RWPE1 (cell line): ENCODE measurements around the gene USE1.

Experiments
- CTCF ChIA-PET: fragments of 350-600 bp; sonication (Branson Sonifier 250); formaldehyde crosslinking; extraction: SDS; loops from one replicate; lab custom pipeline; 2021; lab: Yijun Ruan, JAX
- POLR2A ChIA-PET: fragments of 400-600 bp; formaldehyde crosslinking; extraction: SDS; loops from one replicate; lab custom pipeline; 2020; ENCODE audit warnings: antibody characterized with exemption; ENCODE audit not compliant: low non-redundant PET; lab: Yijun Ruan, JAX
- DNase-seq: peaks from one replicate; pipeline ENCODE4 v3.0.0; 2012; ENCODE audit warnings: low spot score
- H3K27ac ChIP-seq: fragments of 450-650 bp; 2 replicates; pipeline ENCODE4 v1.5.1; 2017
- TF ChIP-seq, protein P1 (sequence below): fragments of 450-650 bp; conservative IDR thresholded peaks from 2 replicates; pipeline ENCODE4 v1.5.1; 2017; ENCODE audit warnings: low read depth, mild to moderate bottlenecking

The USE1 gene

DNA sequence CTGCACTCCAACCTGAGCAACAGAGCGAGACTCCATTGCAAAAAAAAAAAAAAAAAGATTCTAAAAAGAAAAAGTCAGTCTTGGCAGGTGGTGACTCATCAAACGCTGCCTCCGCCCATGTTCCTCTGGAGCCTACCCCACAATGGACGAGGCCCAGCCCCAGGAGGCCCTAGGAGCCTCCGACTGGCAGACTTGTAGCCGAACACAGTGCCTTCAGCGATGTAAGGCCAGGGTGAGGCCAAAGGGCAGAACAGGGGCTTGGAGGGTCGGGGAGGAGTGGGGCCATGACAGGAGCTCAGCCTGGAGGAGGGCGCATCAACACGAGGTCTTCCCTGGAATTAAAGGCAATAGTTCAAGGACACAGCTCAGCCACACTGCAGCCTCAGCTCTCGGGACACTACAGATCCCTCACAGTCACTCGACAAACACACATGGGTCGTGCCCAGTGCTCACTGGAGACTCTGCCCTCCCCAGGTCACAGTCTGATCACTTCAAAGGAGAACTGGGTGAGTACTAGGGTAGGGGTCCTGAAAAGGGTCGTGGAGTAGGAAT, 5.1 kb downstream of the USE1 start:
- TF ChIP-seq, protein P1, sequence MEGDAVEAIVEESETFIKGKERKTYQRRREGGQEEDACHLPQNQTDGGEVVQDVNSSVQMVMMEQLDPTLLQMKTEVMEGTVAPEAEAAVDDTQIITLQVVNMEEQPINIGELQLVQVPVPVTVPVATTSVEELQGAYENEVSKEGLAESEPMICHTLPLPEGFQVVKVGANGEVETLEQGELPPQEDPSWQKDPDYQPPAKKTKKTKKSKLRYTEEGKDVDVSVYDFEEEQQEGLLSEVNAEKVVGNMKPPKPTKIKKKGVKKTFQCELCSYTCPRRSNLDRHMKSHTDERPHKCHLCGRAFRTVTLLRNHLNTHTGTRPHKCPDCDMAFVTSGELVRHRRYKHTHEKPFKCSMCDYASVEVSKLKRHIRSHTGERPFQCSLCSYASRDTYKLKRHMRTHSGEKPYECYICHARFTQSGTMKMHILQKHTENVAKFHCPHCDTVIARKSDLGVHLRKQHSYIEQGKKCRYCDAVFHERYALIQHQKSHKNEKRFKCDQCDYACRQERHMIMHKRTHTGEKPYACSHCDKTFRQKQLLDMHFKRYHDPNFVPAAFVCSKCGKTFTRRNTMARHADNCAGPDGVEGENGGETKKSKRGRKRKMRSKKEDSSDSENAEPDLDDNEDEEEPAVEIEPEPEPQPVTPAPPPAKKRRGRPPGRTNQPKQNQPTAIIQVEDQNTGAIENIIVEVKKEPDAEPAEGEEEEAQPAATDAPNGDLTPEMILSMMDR = no peak
- ChIA-PET POLR2A (interaction anchor here (0.6 kb wide), 1 partner anchor 66 kb away, joined by 3 read pairs; no protein-coding TSS in a partner anchor), CTCF (interaction anchor here (0.6 to 0.9 kb wide), 2 partner anchors 22 to 435 kb away, joined by 3 to 4 read pairs; no protein-coding TSS in a partner anchor)
- H3K27ac ChIP-seq = peak overlapping the region; percentile 72
- DNase-seq = peak; percentile 61

DNA sequence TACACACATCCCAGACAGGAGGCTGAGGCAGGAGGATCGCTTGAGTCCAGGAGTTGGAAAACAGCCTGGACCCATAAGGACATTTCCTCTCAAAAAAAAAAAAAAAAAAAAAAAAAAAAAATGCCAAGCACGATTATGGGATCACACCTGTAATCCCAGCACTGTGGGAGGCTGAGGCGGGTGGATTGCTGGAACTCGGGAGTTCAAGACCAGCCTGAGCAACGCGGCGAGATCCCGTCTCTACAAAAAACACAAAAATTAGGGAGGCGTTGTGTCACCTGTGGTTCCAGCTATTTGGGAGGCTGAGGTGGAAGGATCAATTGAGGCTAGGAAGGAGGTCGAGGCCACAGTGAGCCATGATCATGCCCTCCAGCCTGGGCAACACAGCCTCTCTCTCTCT, 9.9 kb downstream of the USE1 start:
- TF ChIP-seq, protein P1 = no peak
- DNase-seq = no peak
- POLR2A ChIA-PET = interaction anchor here (2.1 kb wide), 1 partner anchor 10 kb away, joined by 9 read pairs; the partner anchor contains the start of gene USE1
- H3K27ac ChIP-seq = peak overlapping the region; percentile 92
- CTCF ChIA-PET = no interaction called here

DNA sequence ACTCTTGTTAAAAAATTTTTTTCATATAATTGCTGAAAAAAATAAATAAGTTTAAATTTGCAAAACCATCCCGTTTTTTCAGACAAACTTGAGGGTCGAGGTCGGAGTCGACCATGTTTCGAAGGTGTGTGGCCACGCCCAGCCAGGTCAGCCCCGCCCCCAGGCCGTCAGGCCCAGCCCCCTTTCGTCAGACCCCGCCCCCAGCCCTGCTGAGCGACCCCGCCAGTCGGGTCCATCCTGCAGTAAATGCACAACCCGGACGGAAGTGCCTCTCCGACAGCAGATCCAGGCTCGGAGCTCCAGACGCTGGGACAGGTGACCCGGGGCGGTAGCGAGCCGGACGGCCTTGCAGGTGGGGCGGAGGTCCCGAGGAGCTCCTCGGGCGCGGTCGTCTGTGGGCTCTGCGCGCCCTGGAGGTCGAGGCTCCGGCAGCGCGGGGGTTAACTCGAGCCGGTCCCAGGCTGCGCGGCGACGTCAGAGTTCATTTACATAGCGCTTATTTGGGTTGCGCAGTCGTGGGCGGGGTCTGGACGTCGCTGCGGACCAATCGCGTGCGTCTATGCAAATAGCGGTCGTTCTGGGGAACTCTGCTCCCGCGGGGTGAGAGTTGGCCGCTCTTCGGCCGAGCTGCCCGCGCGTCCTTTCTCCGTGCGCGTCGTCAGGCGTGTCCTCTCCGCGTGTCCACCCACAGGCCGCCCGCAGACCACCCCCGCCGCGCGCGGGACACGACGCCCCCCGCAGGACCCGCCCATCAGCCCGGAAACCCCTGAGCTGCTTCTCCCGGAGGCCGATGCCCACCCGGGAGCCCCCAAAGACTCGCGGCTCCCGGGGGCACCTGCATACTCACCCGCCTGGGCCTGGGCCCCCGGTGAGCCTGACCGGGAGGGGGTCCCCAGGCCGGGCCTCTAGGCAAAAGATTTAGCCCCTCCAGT, 11.1 kb downstream of the USE1 start, which contains the start of gene OCEL1:
OCEL1 (plus strand) TSS at position 225 of the 932 bp plus-strand sequence; CDS start at position 247, 22 bp downstream.
- H3K27ac ChIP-seq = peak within 1 kb of the TSS; percentile 92
- CTCF ChIA-PET = interaction anchor here (0.6 to 1.4 kb wide), 4 partner anchors 9 to 56 kb away, joined by 3 to 6 read pairs (median 4); no protein-coding TSS in a partner anchor

DNA sequence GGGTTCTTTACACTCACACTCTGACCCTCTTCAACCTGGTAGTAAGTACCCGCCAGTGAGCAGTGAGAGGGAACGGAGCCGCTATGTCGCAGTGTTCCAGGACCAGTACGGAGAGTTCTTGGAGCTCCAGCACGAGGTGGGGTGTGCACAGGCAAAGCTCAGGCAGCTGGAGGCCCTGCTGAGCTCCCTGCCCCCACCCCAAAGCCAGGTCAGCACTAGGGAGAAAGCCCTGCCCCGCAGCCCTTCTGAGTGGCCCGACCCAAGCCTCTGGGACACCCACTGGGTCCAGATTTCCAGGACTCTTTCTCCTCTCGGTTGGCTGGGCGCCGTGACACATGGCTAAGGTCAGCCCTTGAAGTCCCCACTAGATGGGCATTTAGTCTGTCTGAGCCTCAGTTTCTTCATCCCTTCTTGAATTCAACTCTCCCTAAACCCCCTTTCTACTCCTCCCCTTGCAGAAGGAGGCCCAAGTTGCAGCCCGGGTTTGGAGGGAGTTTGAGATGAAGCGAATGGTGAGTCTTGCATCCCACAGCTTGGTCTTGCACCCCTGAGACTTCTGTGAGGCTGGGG, 12.7 kb downstream of the USE1 start:
- H3K27ac ChIP-seq = peak overlapping the region; percentile 92
- CTCF ChIA-PET = interaction anchor here (0.7 kb wide), 1 partner anchor 657 kb away, joined by 3 read pairs; no protein-coding TSS in a partner anchor

More for the DNA sequence above, 11.1 kb downstream of the USE1 start, which contains the start of gene OCEL1:
- TF ChIP-seq, protein P1 = no peak
- peak; percentile 97 for DNase-seq
- POLR2A ChIA-PET = interaction anchor here (0.6 to 2.1 kb wide), 4 partner anchors 8 to 27 kb away, joined by 4 to 9 read pairs (median 4); partner anchors contain the start of gene USE1

DNA sequence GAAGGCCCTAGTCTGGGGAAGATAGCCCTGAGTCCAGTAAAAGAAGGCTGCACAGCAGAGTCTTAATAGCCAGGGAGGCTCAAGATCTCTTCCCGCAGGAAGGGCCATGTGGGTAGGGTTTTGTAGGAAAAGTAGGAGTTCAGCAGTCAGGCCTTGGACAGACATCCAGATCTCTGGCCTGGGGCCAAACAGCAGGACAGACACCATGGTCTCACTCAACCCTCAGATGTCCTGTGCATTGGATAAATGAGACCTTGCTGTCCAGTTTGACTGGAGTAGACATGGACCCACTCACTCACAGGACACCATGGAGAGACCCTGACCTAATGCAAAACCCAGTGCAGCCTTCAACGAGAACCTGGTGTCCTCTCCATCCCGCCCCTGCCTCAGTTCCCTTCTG, 14.7 kb downstream of the USE1 start:
- H3K27ac ChIP-seq = peak overlapping the region; percentile 92
- ChIA-PET POLR2A (no interaction called here), CTCF (no interaction called here)
- DNase-seq = no peak
- TF ChIP-seq, protein P1 = no peak

More for the DNA sequence above, 12.7 kb downstream of the USE1 start:
- POLR2A ChIA-PET = interaction anchor here (0.6 kb wide), 1 partner anchor 52 kb away, joined by 4 read pairs; no protein-coding TSS in a partner anchor
- no peak for DNase-seq
- TF ChIP-seq, protein P1 = no peak

DNA sequence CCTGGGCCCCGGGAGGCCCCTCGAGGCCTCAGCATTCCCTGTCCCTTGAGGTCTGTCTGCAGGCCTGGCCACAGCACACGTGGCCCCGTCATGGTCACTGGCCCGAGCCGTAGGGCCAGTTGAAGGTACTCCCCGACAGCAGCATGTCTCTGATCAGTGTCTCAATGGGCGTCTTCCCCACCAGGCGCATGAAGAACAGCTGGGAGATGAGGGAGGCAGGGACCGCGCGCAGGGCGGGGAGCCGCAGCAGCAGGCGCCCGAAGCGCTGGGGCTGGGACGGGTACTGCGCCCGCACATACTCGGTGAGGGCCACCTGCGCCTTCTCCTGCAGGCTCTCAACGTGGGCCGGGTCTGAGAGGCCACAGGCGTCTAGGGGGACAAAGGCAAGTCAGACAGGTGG, 17.1 kb downstream of the USE1 start:
- ChIA-PET CTCF (interaction anchor here (0.5 kb wide), 1 partner anchor 135 kb away, joined by 3 read pairs; no protein-coding TSS in a partner anchor), POLR2A (no interaction called here)
- DNase-seq = no peak
- TF ChIP-seq, protein P1 = no peak
- peak overlapping the region; percentile 15 for H3K27ac ChIP-seq
